HepG2 (cell line): ENCODE data around the gene GOT1. TPM values are rescaled to one million over a fixed set of nuclear protein-coding genes. Genes with fewer than 3 reads are reported as not detected.
A peak's percentile ranks its signal among the peaks of the same experiment; 100 is the strongest.

ENCODE experiments used
- CERS6 ChIP-seq: sonication (generic); formaldehyde crosslinking; IDR thresholded peaks from 2 replicates; pipeline ENCODE4 v1.5.0; 2020; ENCODE audit warnings: missing genetic modification reagents
- DMAP1 ChIP-seq: IDR thresholded peaks from 2 replicates; pipeline ENCODE4 v1.6.1; 2016
- FIP1L1 ChIP-seq: fragments of 200-400 bp; formaldehyde crosslinking; IDR thresholded peaks from 2 replicates; pipeline ENCODE4 v1.6.1; 2018; ENCODE audit warnings: low read depth, mild to moderate bottlenecking, low read length, moderate library complexity, borderline replicate concordance; ENCODE audit not compliant: insufficient read depth
- FOXP4 ChIP-seq: sonication (generic); formaldehyde crosslinking; IDR thresholded peaks from 2 replicates; pipeline ENCODE4 v1.4.0; 2020; ENCODE audit warnings: missing genetic modification reagents
- MLXIP ChIP-seq: sonication (generic); formaldehyde crosslinking; IDR thresholded peaks from 2 replicates; pipeline ENCODE4 v1.9.0; 2021; ENCODE audit warnings: missing genetic modification reagents, borderline replicate concordance
- RXRB ChIP-seq: IDR thresholded peaks from 2 replicates; pipeline ENCODE4 v1.6.1; 2016; ENCODE audit warnings: borderline replicate concordance, missing genetic modification reagents, missing compliant biosample characterization
- SOX6 ChIP-seq, 2 experiments: fragments of 450-650 bp in 1 of 2; sonication (generic) in 1 of 2; formaldehyde crosslinking in 1 of 2; IDR thresholded peaks; 2 replicates each; pipeline versions ENCODE4 v1.4.0 to v1.6.1; 2017 to 2020; ENCODE audit warnings: antibody characterized with exemption in 1 of 2, mild to moderate bottlenecking in 1 of 2, missing genetic modification reagents in 1 of 2
- UBTF ChIP-seq: sonication (generic); formaldehyde crosslinking; IDR thresholded peaks from 2 replicates; pipeline ENCODE4 v1.4.0; 2020; ENCODE audit warnings: mild to moderate bottlenecking, missing genetic modification reagents
- ZFP36 ChIP-seq: fragments of 150-350 bp; IDR thresholded peaks from 2 replicates; pipeline ENCODE4 v1.6.1; 2018; ENCODE audit warnings: borderline replicate concordance, low read length, low read depth; ENCODE audit not compliant: partially characterized antibody
- ZNF101 ChIP-seq: sonication (generic); formaldehyde crosslinking; IDR thresholded peaks from 2 replicates; pipeline ENCODE4 v1.4.0; 2020; ENCODE audit warnings: mild to moderate bottlenecking, low read depth, missing genetic modification reagents, borderline replicate concordance
- ZNF251 ChIP-seq: sonication (generic); formaldehyde crosslinking; IDR thresholded peaks from 2 replicates; pipeline ENCODE4 v1.9.0; 2021; ENCODE audit warnings: mild to moderate bottlenecking, missing genetic modification reagents
- ZNF292 ChIP-seq: sonication (generic); formaldehyde crosslinking; IDR thresholded peaks from 2 replicates; pipeline ENCODE4 v1.8.1; 2022; ENCODE audit warnings: mild to moderate bottlenecking, low read depth, missing genetic modification reagents, borderline replicate concordance
- ZNF329 ChIP-seq: sonication (generic); formaldehyde crosslinking; IDR thresholded peaks from 2 replicates; pipeline ENCODE4 v1.9.0; 2021; ENCODE audit warnings: low read depth, mild to moderate bottlenecking, missing genetic modification reagents
- ZNF33B ChIP-seq: sonication (generic); formaldehyde crosslinking; IDR thresholded peaks from 2 replicates; pipeline ENCODE4 v1.5.1; 2020; ENCODE audit warnings: mild to moderate bottlenecking, missing genetic modification reagents
- ZNF451 ChIP-seq: sonication (generic); formaldehyde crosslinking; IDR thresholded peaks from 2 replicates; pipeline ENCODE4 v1.5.0; 2020; ENCODE audit warnings: mild to moderate bottlenecking, missing genetic modification reagents
- ZNF512B ChIP-seq: sonication (generic); formaldehyde crosslinking; IDR thresholded peaks from 2 replicates; pipeline ENCODE4 v1.5.1; 2020; ENCODE audit warnings: missing genetic modification reagents, mild to moderate bottlenecking, borderline replicate concordance
- ZSCAN22 ChIP-seq: sonication (generic); formaldehyde crosslinking; IDR thresholded peaks from 2 replicates; pipeline ENCODE4 v1.4.0; 2020; ENCODE audit warnings: mild to moderate bottlenecking, missing genetic modification reagents
- polyA plus RNA-seq, 8 experiments: library from polyadenylated mRNA; depleted of rRNA in 3 of 8; stranded (reverse) in 7 of 8; unstranded in 1 of 8; fragments of >200 nt; fragmentation: Illumina TruSeq in 4 of 8; extraction: Trizol in 4 of 8; gene quantifications; 2 replicates each; pipeline versions ENCODE4 v1.2.1 to v1.2.3, GENCODE V29; 2011 to 2016; ENCODE audit warnings: low read depth in 4 of 8, missing spikeins in 1 of 8, mixed read lengths in 1 of 8; ENCODE audit not compliant: insufficient read depth in 1 of 8
- total RNA-seq, 5 experiments: library from RNA; depleted of rRNA; stranded (reverse); fragments of >200 nt; fragmentation: Illumina TruSeq; extraction: Trizol; gene quantifications; 2 replicates each; pipeline ENCODE4 v1.2.3, GENCODE V29; 2016; ENCODE audit warnings: low read depth in 1 of 5

GOT1 gene
- total and polyA plus RNA-seq, 2 of the 13 experiments (the other 11 are each of a cell fraction or from before 2014, with no cell fraction given): 81.2 to 102 TPM

GRCh38 chr10:99395750-99396445, 34.5 kb downstream of the GOT1 start (continued):
- TF ChIP-seq MLXIP (CRISPR knock-in tag): no peak
- TF ChIP-seq FOXP4 (CRISPR knock-in tag): peak; percentile 96
- TF ChIP-seq ZNF512B (CRISPR knock-in tag): no peak
- no peak for TF ChIP-seq ZFP36
- no peak for TF ChIP-seq FIP1L1
- no peak for TF ChIP-seq ZNF329 (CRISPR knock-in tag)
- TF ChIP-seq ZNF101 (CRISPR knock-in tag): no peak
- no peak for TF ChIP-seq SOX6 (IDR thresholded peaks at IDR 0.05)
- peak; percentile 94 for TF ChIP-seq SOX6 (CRISPR knock-in tag; IDR thresholded peaks at IDR 0.05)
- no peak for TF ChIP-seq ZNF33B (CRISPR knock-in tag)
- TF ChIP-seq RXRB (CRISPR knock-in tag): peak; percentile 95
- no peak for TF ChIP-seq ZNF451 (CRISPR knock-in tag)
- no peak for TF ChIP-seq CERS6 (CRISPR knock-in tag)
- TF ChIP-seq DMAP1 (CRISPR knock-in tag): no peak
- TF ChIP-seq ZSCAN22 (CRISPR knock-in tag): no peak
- no peak for TF ChIP-seq ZNF251
- no peak; the same call in 1 of the 2 replicates for TF ChIP-seq UBTF (CRISPR knock-in tag)
- TF ChIP-seq ZNF292 (CRISPR knock-in tag): no peak
